Activated CD4-positive, alpha-beta memory T cell treated with anti-CD3 and anti-CD28 coated beads, Interleukin-2, amount 10 ng/mL, durations not matched to agents 7 days and 5 days (primary cell): ENCODE measurements around the gene UBP1. TPM values are rescaled to one million over a fixed set of nuclear protein-coding genes. Genes with fewer than 3 reads are reported as not detected.
A peak's percentile ranks its signal among the peaks of the same experiment; 100 is the strongest.
"Not testable (repeated sequence)": the region's sequence is repeated elsewhere in the genome, so short reads cannot be mapped to it uniquely, and the experiment has no call there.

Source experiments
- CTCF ChIA-PET: fragments of 350-600 bp; sonication (Branson Sonifier 250); formaldehyde crosslinking; loops from one replicate; lab custom pipeline; 2021; ENCODE audit warnings: antibody characterized with exemption, inconsistent platforms; lab: Charles Lee
- POLR2A ChIA-PET: fragments of 350-600 bp; sonication (Branson Sonifier 250); formaldehyde crosslinking; loops from one replicate; lab custom pipeline; 2021; ENCODE audit warnings: antibody characterized with exemption; lab: Charles Lee
- DNase-seq: peaks from one replicate; pipeline ENCODE4 v3.0.0-alpha.2; 2020
- H3K27ac Mint-ChIP-seq: one replicate; pipeline ENCODE4 v1.8.0; 2021; ENCODE audit warnings: mild to moderate bottlenecking, mixed read lengths
- H3K27me3 Mint-ChIP-seq: one replicate; pipeline ENCODE4 v1.8.0; 2021; ENCODE audit warnings: mixed read lengths
- H3K36me3 Mint-ChIP-seq: one replicate; pipeline ENCODE4 v1.8.0; 2021; ENCODE audit warnings: low read depth, mixed read lengths
- H3K4me1 Mint-ChIP-seq: one replicate; pipeline ENCODE4 v1.8.0; 2021; ENCODE audit warnings: mixed read lengths
- H3K4me3 Mint-ChIP-seq: one replicate; pipeline ENCODE4 v1.8.0; 2021; ENCODE audit warnings: mild to moderate bottlenecking, mixed read lengths
- H3K9me3 Mint-ChIP-seq: one replicate; pipeline ENCODE4 v1.8.0; 2021; ENCODE audit warnings: mixed read lengths
- total RNA-seq, 2 experiments: library from RNA; stranded (reverse); gene quantifications; one replicate each; pipeline ENCODE4 v1.2.3, GENCODE V29; 2021

Gene UBP1
- total RNA-seq, 2 experiments from 2014 or later = 56.1 to 59.8 TPM

- peaks cover 54% of the 10 kb centered on the region for H3K4me1 Mint-ChIP-seq
- H3K27me3 Mint-ChIP-seq, H3K9me3 Mint-ChIP-seq, H3K4me3 Mint-ChIP-seq, DNase-seq, H3K27ac Mint-ChIP-seq: not testable (repeated sequence)
- ChIA-PET CTCF (interaction anchor here (1.0 to 2.6 kb wide), 3 partner anchors 8 to 13 kb away, joined by 3 to 11 read pairs (median 3); partner anchors contain the start of gene UBP1), POLR2A (interaction anchor here (1.3 to 3.4 kb wide), 2 partner anchors 10 to 13 kb away, joined by 4 to 28 read pairs; partner anchors contain the start of gene UBP1)
- H3K36me3 Mint-ChIP-seq = peaks cover 12% of the 10 kb centered on the region
These were observed 10.9 kb downstream of the UBP1 start for GRCh38 chr3:33429306-33429705.

- POLR2A ChIA-PET = interaction anchor here (3.4 to 4.4 kb wide), 2 partner anchors 10 to 11 kb away, joined by 21 to 28 read pairs; partner anchors contain the start of gene UBP1
- Mint-ChIP-seq H3K4me3 (no peak overlapping the region), H3K4me1 (peaks cover 51% of the 10 kb centered on the region)
These were observed 11.5 kb downstream of the UBP1 start for GRCh38 chr3:33428734-33429133.

GRCh38 chr3:33426630-33427317 is 13.4 kb downstream of the UBP1 start:
- Mint-ChIP-seq H3K27ac (no peak overlapping the region), H3K4me3 (no peak overlapping the region), H3K27me3 (no peaks in the 10 kb centered on the region), H3K9me3 (no peaks in the 10 kb centered on the region), H3K36me3 (peaks cover 24% of the 10 kb centered on the region), H3K4me1 (peaks cover 42% of the 10 kb centered on the region)
- DNase-seq = no peak
- POLR2A ChIA-PET = interaction anchor here (0.7 to 4.4 kb wide), 2 partner anchors 12 to 295 kb away, joined by 3 to 21 read pairs; partner anchors contain the start of gene UBP1
- CTCF ChIA-PET = interaction anchor here (1.1 kb wide), 1 partner anchor 54 kb away, joined by 3 read pairs; no protein-coding TSS in a partner anchor

More at GRCh38 chr3:33428734-33429133, 11.5 kb downstream of the UBP1 start:
- H3K27me3 Mint-ChIP-seq = no peaks in the 10 kb centered on the region
- no peaks in the 10 kb centered on the region for H3K9me3 Mint-ChIP-seq
- peaks cover 13% of the 10 kb centered on the region for H3K36me3 Mint-ChIP-seq
- DNase-seq = no peak
- no peak overlapping the region for H3K27ac Mint-ChIP-seq
- CTCF ChIA-PET = interaction anchor here (1.4 to 2.6 kb wide), 2 partner anchors 9 to 12 kb away, joined by 3 to 11 read pairs; partner anchors contain the start of gene UBP1

- DNase-seq = no peak
- Mint-ChIP-seq H3K9me3 (peaks cover under 1% of the 10 kb centered on the region), H3K36me3 (peaks cover 29% of the 10 kb centered on the region), H3K4me1 (peaks cover 37% of the 10 kb centered on the region), H3K27me3 (no peaks in the 10 kb centered on the region), H3K27ac (no peak overlapping the region), H3K4me3 (no peak overlapping the region)
- ChIA-PET CTCF (no interaction called here), POLR2A (interaction anchor here (4.4 kb wide), 1 partner anchor 13 kb away, joined by 21 read pairs; the partner anchor contains the start of gene UBP1)
These were observed 14.1 kb downstream of the UBP1 start for GRCh38 chr3:33426068-33426467.

GRCh38 chr3:33425453-33425852 is 14.8 kb downstream of the UBP1 start:
- peaks cover 33% of the 10 kb centered on the region for H3K36me3 Mint-ChIP-seq
- H3K9me3 Mint-ChIP-seq = peaks cover 2% of the 10 kb centered on the region
- ChIA-PET POLR2A (interaction anchor here (4.4 kb wide), 1 partner anchor 13 kb away, joined by 21 read pairs; the partner anchor contains the start of gene UBP1), CTCF (no interaction called here)
- H3K4me1 Mint-ChIP-seq = peaks cover 32% of the 10 kb centered on the region
- no peak overlapping the region for H3K27ac Mint-ChIP-seq
- DNase-seq = no peak
- H3K4me3 Mint-ChIP-seq = no peak overlapping the region
- no peaks in the 10 kb centered on the region for H3K27me3 Mint-ChIP-seq

GRCh38 chr3:33424606-33425452 is 15.4 kb downstream of the UBP1 start:
- no peak for DNase-seq
- ChIA-PET POLR2A (interaction anchor here (4.4 kb wide), 1 partner anchor 14 kb away, joined by 21 read pairs; the partner anchor contains the start of gene UBP1), CTCF (no interaction called here)
- H3K27ac Mint-ChIP-seq = no peak overlapping the region
- no peaks in the 10 kb centered on the region for H3K27me3 Mint-ChIP-seq
- H3K4me1 Mint-ChIP-seq = peaks cover 29% of the 10 kb centered on the region
- H3K4me3 Mint-ChIP-seq = no peak overlapping the region
- peaks cover 36% of the 10 kb centered on the region for H3K36me3 Mint-ChIP-seq
- H3K9me3 Mint-ChIP-seq = peaks cover 2% of the 10 kb centered on the region

GRCh38 chr3:33420966-33421365 is 19.2 kb downstream of the UBP1 start:
- Mint-ChIP-seq H3K27ac (no peak overlapping the region), H3K36me3 (peaks cover 65% of the 10 kb centered on the region)
- CTCF ChIA-PET = no interaction called here

GRCh38 chr3:33419948-33420347 is 20.3 kb downstream of the UBP1 start:
- no peak for DNase-seq
- Mint-ChIP-seq H3K27ac (peak overlapping the region; percentile 44), H3K9me3 (peaks cover 4% of the 10 kb centered on the region), H3K27me3 (no peaks in the 10 kb centered on the region), H3K4me3 (no peak overlapping the region), H3K4me1 (peaks cover 21% of the 10 kb centered on the region), H3K36me3 (peaks cover 71% of the 10 kb centered on the region)
- CTCF ChIA-PET = no interaction called here
- POLR2A ChIA-PET = interaction anchor here (0.8 to 2.2 kb wide), 3 partner anchors 15 to 21 kb away, joined by 3 to 7 read pairs (median 6); partner anchors contain the start of gene UBP1

More at GRCh38 chr3:33420966-33421365, 19.2 kb downstream of the UBP1 start:
- Mint-ChIP-seq H3K4me3 (no peak overlapping the region), H3K27me3 (no peaks in the 10 kb centered on the region), H3K9me3 (peaks cover 4% of the 10 kb centered on the region), H3K4me1 (peaks cover 21% of the 10 kb centered on the region)
- POLR2A ChIA-PET = interaction anchor here (2.2 kb wide), 1 partner anchor 18 kb away, joined by 7 read pairs; no protein-coding TSS in a partner anchor
- DNase-seq = no peak

- Mint-ChIP-seq H3K4me3 (no peak overlapping the region), H3K27ac (peak overlapping the region; percentile 11), H3K9me3 (peaks cover 4% of the 10 kb centered on the region), H3K36me3 (peaks cover 76% of the 10 kb centered on the region), H3K27me3 (no peaks in the 10 kb centered on the region), H3K4me1 (peaks cover 21% of the 10 kb centered on the region)
- DNase-seq = no peak
- ChIA-PET CTCF (no interaction called here), POLR2A (interaction anchor here (1.5 kb wide), 1 partner anchor 22 kb away, joined by 3 read pairs; no protein-coding TSS in a partner anchor)
These were observed 23.0 kb downstream of the UBP1 start for GRCh38 chr3:33417066-33417673.

- H3K9me3 Mint-ChIP-seq, CTCF ChIA-PET, H3K27me3 Mint-ChIP-seq, H3K4me3 Mint-ChIP-seq, H3K4me1 Mint-ChIP-seq, DNase-seq, H3K27ac Mint-ChIP-seq: not testable (repeated sequence)
- POLR2A ChIA-PET = interaction anchor here (1.3 to 1.4 kb wide), 2 partner anchors 28 to 30 kb away, joined by 3 read pairs; no protein-coding TSS in a partner anchor
- peaks cover 66% of the 10 kb centered on the region for H3K36me3 Mint-ChIP-seq
These were observed 29.4 kb downstream of the UBP1 start for GRCh38 chr3:33410816-33411215.

GRCh38 chr3:33403756-33404155 is 36.4 kb downstream of the UBP1 start:
- Mint-ChIP-seq H3K4me3 (no peak overlapping the region), H3K9me3 (no peaks in the 10 kb centered on the region), H3K27ac (no peak overlapping the region), H3K4me1 (no peaks in the 10 kb centered on the region), H3K36me3 (peaks cover 59% of the 10 kb centered on the region), H3K27me3 (no peaks in the 10 kb centered on the region)
- POLR2A ChIA-PET = no interaction called here
- CTCF ChIA-PET = no interaction called here
- DNase-seq = no peak

- H3K27me3 Mint-ChIP-seq = no peaks in the 10 kb centered on the region
- no peak overlapping the region for H3K27ac Mint-ChIP-seq
- POLR2A ChIA-PET = no interaction called here
- DNase-seq = no peak
- H3K4me1 Mint-ChIP-seq = no peaks in the 10 kb centered on the region
- H3K4me3 Mint-ChIP-seq = no peak overlapping the region
- H3K36me3 Mint-ChIP-seq = peaks cover 58% of the 10 kb centered on the region
- H3K9me3 Mint-ChIP-seq = no peaks in the 10 kb centered on the region
- CTCF ChIA-PET = no interaction called here
These were observed 37.3 kb downstream of the UBP1 start for GRCh38 chr3:33402936-33403335.
